HG03175 (cell line): ENCODE measurements around the gene KCNJ1.

ENCODE experiments used
- ATAC-seq: cut with Tn5 transposase; IDR thresholded peaks from one replicate; pipeline ENCODE4 v1.9.1; 2021; ENCODE audit warnings: mild to moderate bottlenecking, moderate library complexity; ENCODE audit not compliant: unreplicated experiment

The KCNJ1 gene

GRCh38 chr11:128827191-128827893 is 39.8 kb downstream of the KCNJ1 start:
- no peak for ATAC-seq

DNA sequence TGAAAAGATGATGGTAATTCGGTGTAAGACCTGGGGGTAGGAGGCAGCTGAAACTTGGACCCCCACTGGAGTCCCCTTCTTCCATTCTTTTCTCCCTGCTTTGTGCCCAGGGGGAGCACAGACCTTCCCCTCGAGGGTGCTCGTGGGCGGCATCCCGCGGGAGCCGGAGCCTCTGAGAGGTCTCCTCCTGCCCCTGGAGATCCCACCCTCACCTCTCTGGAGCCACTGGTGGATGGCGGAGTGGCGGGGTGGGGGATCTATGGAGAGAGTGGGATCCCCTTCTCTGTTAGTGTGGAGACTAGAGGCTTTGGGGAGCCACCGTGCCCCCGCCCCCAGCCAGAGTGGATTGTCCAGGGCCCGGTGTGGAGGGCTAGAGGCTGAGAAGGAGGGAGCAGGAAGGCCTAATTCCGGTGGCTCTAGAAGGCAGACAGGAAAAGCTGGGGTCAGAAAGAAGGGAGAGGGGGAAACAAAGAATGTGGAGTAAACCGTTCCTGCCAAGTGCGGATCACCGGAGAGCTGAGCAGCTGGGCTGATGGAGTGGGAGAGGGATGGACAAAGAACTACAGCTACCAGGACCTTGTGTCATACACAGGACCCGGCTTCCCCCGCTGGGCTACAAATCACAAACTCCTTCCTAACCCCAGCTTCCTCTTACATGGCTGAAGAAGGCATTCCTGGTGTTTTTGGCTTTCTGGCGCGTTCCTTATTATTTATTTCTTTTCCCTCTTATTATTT is 41.9 kb downstream of the KCNJ1 start:
- no peak for ATAC-seq

DNA sequence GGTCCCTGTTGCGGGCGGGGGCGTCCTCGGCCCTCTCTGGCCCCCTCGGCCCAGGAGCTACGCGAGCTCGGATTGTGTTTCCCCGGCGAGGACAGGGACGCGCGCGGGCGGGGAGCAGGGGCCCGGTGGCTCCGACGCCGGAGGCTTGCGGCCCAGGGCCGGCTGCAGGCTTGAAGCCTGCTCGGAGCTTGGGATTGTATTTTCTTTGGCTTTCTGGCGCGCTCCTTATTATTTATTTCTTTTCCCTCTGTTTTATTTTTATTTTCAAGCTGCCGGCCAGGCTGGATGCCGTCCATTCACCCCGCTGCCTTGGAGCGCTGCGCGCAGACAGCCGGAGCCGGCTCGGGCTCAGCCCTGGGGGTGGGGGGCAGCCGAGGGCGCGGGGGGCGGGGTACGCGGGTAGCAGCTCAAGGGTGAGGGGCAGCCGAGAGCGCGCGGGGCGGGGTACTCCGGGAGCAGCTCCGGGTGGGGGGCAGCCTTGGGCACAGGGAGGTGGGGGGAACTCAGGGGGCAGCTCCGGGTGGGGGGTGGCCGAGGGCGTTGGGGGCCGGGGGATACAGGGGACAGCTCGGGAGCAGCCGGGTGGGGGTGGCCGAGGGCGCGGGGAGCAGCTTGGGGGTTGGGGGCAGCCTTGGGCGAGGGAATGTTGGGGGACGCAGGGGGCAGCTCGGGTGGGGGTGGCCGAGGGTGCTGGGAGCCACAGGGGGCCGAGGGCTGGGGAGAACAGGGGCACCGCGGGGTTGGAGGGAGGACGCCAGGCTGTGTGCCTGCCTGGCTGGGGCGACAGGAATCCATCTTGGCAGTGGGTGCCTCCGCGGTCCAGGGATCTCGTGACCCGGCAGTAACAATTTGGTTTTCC is 42.7 kb downstream of the KCNJ1 start:
- no peak for ATAC-seq

GRCh38 chr11:128823753-128824152 is 43.3 kb downstream of the KCNJ1 start:
- no peak for ATAC-seq

DNA sequence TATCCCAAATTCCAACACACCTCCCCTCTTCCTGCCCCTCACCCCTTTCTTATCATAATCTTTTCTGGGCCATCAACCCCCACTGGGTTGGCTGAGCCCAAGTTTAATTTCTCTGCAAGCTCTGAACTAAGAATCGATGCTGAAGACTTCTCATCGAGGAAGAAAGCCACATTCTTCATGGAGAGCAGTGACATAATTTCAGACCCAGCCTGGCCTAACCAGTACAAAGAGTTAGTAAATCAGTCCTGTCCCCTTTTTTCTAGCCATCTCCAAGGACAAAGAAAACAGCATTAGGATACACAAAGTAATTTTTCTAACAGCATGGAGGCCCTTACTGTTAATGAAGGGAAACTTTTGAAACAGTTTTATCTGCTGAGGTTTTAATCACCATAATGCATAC is 45.0 kb downstream of the KCNJ1 start:
- ATAC-seq: no peak

GRCh38 chr11:128821556-128821955 is 45.5 kb downstream of the KCNJ1 start:
- ATAC-seq: no peak

- ATAC-seq: no peak
Measured at GRCh38 chr11:128819198-128819597, 47.9 kb downstream of the KCNJ1 start.

- no peak for ATAC-seq
Measured at GRCh38 chr11:128814856-128815705, 52.0 kb downstream of the KCNJ1 start.

DNA sequence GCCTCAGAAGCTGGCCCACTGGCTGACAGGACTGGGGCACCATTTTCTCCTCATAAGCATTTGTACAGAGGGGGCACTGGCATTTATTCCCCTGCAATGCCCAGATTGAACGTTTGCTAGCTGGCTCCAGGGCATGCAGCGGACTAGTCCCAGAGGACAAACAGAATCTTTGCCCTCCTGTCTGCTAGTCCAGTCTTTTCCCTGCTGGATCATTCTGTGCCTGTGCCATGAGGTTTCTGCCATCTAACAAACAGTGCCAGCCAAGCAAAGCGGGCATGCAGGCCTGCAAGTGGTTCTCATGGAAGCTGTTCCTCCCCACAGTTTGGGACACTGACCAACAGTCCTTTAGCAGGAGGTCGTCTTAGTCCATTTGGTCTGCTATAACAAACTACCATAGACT is 53.4 kb downstream of the KCNJ1 start:
- ATAC-seq: no peak

DNA sequence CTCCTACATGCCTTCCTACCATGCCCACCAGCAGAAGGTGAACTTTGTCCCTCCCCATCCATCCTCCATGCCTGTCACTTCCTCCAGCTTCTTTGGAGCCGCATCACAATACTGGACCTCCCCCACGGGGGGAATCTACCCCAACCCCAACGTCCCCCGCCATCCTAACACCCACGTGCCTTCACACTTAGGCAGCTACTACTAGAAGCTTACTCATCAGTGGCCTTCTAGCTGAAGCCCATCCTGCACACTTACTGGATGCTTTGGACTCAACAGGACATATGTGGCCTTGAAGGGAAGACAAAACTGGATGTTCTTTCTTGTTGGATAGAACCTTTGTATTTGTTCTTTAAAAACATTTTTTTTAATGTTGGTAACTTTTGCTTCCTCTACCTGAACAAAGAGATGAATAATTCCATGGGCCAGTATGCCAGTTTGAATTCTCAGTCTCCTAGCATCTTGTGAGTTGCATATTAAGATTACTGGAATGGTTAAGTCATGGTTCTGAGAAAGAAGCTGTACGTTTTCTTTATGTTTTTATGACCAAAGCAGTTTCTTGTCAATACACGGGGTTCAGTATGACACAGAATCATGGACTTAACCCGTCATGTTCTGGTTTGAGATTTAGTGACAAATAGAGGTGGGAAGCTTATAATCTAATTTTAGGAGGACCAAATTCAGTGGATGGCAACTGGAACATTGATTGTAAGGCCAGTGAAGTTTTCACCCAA is 56.1 kb downstream of the KCNJ1 start:
- ATAC-seq: no peak

DNA sequence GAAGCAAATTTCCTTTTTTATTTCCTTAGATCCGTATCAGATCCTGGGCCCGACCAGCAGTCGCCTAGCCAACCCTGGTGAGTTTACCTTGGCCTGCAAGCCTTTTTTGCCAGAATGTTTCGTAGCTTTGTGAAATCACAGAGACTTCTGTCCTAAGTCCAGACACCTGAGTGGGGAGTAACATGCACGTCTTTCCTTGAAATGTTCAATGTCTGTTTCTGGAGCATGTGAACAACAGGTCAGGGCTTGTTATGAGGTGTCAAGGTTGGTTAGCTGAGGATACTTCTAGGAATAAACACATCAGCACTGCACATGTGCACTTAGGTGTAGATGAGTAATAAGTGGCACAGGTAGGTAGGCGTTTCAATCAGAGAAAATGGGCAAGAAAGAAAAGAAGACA is 58.0 kb downstream of the KCNJ1 start:
- no peak for ATAC-seq

DNA sequence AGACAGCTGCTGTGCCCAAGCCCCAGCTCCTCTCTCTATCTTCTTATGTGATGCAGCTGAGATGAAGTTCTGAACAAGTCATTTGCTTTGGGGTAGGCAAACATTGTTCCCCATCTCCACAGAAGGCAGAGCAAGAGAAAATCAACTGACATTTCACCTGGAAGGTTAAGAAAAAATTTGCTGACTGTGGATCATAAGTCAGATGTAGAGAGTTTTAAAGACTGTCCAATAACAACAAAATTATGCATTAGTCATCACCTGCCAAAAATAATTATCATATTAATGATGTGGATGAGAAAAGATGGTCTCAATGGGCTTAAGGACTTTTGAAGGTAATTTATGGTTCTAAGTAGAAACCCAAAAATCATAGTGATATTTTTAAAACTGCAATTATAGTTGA is 59.2 kb downstream of the KCNJ1 start:
- ATAC-seq: no peak

GRCh38 chr11:128806506-128807261 is 60.4 kb downstream of the KCNJ1 start:
- no peak for ATAC-seq

GRCh38 chr11:128804481-128804880 is 62.6 kb downstream of the KCNJ1 start:
- no peak for ATAC-seq

DNA sequence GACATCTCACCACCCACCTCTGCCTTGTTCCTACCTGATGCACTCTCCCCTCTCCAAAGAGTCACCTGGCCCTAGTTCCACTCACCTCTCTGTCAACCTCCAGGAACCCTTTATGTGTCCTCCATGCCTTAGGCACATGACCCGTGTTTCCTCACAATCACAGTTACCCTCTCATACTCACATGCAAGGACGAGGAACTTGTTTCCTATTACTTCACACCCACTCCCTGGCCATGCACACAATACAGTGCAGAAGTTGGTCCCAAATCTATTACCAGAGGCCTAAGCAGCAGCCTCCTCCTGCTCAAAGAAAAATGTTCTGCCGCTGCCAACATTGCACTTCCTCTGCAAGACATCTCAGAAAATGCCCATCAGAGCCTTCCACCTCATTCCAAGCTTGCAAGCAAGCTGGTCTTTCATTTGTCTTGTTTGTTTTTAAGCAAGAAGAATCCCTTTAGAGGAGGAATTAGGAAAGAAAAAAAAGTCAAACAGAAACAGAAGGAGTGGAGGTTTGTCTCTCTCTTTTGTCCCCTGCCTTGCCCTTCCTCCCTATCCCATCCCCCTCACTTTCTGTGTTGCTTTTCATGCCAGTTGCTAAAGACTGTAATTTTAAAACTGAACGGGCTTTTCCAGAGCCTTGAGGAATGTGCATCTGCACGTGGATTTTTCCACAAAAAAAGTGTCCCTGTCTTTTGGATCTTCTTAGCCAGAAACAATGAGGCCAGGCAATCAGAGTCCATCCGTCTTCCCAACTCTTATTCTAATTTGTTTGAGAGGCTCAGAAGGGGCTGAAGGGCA is 63.4 kb downstream of the KCNJ1 start:
- no peak for ATAC-seq

GRCh38 chr11:128803011-128803410 is 64.1 kb downstream of the KCNJ1 start:
- no peak for ATAC-seq

- ATAC-seq: no peak
Measured at GRCh38 chr11:128802358-128802981, 64.6 kb downstream of the KCNJ1 start.

DNA sequence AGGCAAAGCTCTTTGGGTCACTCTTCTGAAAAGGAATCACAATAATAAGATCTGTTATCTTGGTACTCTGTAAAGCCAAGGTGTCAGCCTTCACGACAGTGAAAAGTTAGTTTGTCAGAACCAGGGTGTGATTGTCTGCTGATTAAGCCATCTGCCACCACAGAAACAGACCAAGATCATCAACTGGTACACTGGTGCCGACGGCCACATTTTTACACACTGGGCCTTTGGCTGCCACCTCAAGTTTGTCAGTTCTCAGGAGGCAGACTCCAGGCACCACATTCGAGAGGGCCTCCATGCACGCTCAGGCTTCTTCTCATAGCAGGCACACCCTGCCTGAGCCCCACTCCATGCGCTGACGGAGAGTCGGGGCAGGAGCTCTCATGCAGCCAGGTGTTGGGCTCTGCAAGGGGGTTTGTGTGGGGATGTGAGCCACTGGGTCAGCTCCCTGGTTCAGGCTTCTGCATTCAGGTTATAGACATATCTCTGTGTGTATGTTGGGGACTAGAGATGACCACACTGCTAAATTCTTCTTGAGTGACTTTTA is 66.2 kb downstream of the KCNJ1 start:
- ATAC-seq: no peak
